ENCODE data around the gene CLCN6. TPM values are rescaled to one million over a fixed set of nuclear protein-coding genes. Genes with fewer than 3 reads are reported as not detected.

CLCN6 gene, protein sequence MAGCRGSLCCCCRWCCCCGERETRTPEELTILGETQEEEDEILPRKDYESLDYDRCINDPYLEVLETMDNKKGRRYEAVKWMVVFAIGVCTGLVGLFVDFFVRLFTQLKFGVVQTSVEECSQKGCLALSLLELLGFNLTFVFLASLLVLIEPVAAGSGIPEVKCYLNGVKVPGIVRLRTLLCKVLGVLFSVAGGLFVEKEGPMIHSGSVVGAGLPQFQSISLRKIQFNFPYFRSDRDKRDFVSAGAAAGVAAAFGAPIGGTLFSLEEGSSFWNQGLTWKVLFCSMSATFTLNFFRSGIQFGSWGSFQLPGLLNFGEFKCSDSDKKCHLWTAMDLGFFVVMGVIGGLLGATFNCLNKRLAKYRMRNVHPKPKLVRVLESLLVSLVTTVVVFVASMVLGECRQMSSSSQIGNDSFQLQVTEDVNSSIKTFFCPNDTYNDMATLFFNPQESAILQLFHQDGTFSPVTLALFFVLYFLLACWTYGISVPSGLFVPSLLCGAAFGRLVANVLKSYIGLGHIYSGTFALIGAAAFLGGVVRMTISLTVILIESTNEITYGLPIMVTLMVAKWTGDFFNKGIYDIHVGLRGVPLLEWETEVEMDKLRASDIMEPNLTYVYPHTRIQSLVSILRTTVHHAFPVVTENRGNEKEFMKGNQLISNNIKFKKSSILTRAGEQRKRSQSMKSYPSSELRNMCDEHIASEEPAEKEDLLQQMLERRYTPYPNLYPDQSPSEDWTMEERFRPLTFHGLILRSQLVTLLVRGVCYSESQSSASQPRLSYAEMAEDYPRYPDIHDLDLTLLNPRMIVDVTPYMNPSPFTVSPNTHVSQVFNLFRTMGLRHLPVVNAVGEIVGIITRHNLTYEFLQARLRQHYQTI
- total RNA-seq: 2.4 and 6.9 TPM in 2 replicates

DNA sequence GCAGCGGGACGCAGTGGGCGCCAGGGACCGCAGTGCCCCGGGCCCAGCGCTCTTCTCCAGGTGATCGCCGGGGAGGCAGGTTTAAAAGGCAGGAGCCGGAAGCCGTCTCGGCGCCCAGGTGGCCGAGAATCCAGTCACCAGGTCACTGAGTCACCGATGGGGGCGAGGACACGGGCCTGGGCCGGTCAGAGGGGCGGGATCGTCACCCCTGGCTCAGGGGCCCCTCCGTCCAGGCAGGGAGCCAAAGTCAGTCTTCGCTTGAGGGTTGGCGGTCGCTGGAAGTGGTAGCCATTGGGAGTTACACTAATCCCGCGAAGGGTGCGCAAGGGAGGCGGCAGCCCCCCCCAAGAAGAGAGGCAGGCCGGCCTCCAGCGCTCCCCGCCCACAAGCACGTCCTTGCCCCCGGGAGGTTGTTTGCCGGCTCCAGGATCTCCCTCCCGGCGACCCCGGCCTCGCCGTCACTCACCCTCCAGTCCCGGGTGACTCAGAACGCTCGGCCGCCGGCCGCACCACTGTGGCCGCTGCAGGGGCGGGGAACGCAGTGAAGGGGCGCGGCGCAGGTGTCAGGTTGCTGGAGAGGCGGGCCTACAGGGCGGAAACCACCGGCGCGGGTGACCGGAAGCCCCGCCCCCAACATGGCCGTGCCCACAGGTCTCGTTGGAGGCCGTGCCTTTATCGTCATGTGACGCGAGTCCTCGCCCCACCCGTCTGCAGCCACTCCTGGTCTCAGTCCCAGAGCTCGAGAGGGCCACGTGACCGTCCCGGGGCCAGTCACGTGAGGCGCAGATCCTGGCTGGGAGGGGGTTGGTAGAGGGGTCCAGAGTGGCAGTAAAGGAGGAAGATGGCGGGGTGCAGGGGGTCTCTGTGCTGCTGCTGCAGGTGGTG lies at the start of gene CLCN6, which contains the start of gene MTHFR:
CLCN6 (plus strand) TSS at position 770 of the 885 bp plus-strand sequence; CDS start at position 842, 72 bp downstream.
MTHFR (minus strand) TSS at position 543 of the 885 bp plus-strand sequence. CDS start 2,848 bp downstream, outside the sequence.
- peak; percentile 95 for DNase-seq (ENCODE audit: low read depth)

DNA sequence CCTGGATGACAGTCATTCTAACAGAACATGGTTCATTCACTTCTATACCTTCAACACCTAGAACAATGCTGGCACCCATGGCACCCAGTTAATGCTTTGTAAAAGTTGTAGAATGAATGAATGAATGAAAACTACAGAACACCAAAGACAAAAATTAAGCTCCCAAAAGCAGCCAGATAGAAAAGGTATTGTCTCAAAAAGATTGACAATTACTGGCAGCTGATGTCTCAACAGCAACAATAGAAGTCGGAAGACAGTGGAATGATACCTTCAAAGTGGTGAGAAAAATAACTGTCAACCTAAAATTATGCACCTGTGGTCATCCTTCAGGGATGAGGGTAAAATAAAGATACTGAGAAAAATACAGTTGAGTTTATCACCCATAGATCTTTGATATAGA lies 48.9 kb upstream of the CLCN6 start:
- DNase-seq (ENCODE audit: low read depth): no peak

DNA sequence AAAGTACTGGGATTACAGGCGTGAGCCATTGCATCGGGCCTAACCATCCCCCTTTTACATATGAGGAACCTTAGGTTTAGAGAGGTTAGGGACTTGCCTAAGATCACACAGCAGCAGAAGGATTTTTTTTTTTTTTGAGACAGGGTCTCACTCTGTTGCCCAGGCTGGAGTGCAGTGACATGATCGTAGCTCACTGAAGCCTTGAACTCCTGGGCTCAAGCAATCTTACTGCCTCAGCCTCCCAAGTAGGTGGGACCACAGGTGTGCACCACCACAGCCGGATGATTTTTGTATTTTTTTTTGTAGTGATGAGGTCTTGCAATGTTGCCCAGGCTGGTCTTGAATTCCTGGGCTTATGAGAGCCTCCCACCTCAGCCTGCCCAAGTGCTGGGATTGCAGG lies 46.2 kb upstream of the CLCN6 start:
- DNase-seq (ENCODE audit: low read depth): no peak

DNA sequence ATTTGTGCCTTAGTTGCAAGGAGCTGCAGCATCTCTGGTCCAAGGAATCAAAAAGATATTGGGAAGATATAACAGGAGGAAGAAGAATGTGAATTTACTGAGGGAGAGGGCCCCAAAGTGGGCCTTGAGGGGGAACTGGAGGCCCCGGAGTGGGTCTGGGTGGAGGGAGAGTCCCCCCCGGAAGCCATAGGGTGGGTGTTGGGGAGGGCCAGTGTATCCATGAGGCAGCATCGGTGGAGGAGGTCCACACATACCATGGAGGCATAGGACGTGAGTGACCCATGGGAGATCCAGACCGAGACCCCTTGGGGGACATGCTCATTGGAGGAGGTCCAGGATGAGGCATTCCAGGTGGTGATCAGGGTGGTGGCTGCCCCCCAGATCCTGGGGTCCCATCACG lies 44.7 kb upstream of the CLCN6 start:
- no peak for DNase-seq (ENCODE audit: low read depth)

DNA sequence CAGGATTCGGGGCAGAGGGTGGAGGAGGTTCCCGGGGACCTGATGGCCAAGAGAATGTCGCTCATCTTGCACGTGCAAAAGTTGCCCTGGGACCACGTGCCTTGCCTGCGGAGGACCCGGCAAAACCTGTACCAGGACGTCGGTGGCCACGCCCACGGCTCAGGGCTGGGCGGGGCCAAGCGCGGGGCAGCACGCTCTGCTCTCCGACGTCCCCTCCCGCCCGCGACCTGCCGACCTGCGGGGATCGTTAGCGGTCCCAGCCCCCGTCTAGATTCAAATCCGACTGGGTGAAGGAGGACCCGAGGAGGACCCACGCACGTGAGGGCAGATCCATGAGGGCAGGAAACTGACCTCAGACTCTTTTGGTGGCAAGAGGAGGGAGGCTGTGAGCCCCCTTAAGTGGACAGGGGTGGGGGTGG lies 44.0 kb upstream of the CLCN6 start, which contains the start of gene C1orf167:
C1orf167 (plus strand) TSS at position 206 of the 419 bp plus-strand sequence. CDS start 2,208 bp downstream, outside the sequence.
- DNase-seq (ENCODE audit: low read depth): no peak

DNA sequence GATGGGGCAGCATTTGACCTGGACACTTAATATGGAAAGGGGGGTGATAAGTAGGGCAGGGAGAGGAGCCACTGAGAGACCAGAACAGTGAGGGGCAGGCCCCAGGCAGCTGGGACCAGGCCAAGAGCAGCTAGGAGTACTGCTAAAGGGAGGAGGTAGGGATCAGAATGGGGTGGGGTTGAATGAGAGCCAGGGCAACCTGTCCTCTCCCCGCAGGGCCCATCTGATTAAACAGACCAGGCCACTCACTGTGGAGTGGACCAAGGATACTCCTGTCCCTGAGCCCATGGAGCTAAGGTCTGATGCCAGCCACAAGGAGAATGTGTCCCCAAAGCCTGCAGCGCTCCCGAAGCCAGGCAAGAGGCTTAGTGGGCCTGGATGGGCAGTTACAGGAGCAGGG lies 41.9 kb upstream of the CLCN6 start:
- no peak for DNase-seq (ENCODE audit: low read depth)

DNA sequence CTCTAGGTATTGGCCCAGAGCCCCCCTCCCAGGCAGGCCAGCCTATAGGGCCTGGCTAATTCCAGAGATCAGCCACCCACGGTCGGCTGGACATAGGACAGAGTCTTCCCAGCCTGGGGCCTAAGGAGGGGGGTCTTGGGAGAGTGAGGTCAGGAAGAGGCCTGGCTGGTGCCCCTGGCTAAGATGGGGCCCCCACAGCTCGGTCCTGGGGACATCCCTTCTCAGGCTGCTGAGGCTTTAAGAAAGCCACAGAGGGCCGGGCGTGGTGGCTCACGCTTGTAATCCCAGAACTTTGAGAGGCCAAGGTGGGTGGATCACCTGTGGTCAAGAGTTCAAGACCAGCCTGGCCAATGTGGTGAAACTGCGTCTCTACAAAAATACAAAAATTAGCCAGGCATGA lies 41.5 kb upstream of the CLCN6 start:
- DNase-seq (ENCODE audit: low read depth): no peak

DNA sequence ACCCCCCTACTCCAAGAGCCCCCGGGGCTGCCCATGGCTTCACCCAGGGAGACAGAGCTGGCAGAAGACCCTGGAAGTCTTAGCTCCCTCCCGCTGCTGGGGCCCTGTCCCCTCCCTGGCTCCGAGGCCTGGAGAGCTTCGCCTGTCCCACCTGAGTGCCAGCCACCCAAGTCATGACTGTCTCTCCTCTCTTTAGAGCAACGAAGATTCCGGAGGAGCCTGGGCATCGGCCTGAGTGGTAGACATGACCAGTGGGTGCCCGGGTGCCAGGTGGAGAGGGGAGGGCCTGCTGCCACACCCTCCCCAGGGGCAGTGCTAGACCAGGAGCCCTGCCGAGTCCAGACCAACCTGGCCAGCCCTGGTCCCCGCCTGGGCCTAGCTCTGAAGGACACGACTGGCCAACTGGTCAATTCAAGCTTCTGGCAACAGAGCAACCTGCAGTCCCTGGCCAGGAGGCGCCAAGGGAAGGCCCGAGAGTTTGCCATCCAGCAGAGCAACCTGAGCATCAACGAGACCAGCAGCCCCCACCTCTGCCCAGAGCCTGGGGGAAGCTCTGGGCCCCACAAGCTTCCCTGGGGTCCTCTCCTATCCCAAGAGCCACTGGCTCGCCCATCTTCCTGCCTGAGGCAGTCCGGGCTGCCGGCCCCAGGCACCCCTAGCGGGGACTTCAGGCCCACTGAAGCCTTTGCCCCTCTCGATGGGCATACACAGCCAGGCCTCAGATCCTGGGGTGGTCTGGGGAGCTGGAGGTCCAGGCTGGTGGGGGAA lies 40.1 kb upstream of the CLCN6 start:
- DNase-seq (ENCODE audit: low read depth): no peak

DNA sequence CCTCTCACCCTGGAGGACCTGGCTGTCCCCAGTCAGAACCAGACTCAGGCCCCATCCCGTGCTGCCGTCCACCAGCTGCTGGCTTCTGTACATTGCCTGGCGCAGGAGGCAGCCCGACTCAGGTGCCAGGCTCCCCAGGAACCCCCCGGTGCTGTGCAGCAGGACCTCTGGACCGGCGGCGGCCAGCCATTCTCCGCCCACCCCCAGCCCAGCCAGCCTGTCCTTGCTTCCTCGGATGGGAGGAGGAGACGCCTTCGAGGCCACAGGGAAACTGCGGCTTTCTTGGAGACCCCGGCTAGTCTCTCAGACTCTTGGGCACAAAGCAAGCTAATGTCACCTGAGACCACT lies 39.6 kb upstream of the CLCN6 start:
- DNase-seq (ENCODE audit: low read depth): no peak

DNA sequence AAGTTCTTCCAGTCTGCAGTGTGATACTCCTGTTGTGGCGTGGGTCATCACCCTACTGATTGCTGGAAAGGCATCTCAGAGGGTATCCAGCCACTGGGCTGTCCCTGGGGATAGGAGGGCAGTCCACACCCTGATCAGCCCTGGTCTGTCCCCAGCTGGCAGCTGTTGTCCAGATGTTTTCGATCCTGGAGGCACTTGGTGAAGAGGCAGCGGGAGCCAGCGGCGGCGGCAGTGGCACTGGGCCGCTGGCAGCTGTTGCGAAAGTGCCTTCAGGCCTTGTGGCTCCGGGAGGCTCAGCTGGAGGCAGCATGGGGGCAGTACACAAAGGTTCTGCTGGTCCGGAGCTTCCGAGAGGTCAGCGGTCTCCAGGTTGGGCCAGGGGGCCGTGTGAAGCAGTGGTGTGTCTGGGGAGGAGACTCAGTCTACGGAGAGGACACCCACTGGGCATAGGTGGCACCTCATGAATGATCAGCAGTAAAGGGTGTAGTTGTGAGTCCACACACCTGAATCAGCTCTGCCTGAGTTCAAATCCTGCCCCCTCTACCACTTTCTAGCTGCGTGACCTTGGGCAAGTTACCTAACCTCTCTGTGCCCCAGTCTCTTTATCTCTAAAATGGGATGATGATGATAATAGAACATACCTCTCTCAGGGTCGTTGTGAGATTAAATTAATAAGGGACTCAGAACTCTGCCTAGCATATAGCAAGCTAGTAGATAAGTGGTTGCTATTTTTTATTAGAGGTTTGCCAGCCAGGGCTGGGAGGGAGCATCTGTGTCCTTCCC lies 37.9 kb upstream of the CLCN6 start:
- no peak for DNase-seq (ENCODE audit: low read depth)

DNA sequence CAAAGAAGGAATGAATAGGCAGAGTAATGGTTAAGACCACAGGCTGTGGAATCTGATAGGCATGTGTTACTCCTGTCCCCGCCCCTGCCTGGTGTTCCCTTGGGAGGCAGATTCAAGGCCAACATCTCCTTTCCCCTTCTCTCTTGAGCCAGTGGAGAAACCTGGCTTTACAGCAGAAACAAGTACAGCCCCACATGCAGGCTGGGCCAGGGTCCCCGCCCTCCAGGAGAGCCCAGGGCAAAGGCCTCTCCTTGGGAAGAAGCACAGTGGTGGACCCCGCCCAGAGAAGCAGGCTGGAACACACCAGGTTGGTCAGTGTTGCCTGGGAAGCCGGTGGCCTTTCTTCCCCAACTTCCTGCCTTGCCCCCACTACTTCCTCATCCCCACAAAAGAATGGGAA lies 37.2 kb upstream of the CLCN6 start:
- no peak for DNase-seq (ENCODE audit: low read depth)

DNA sequence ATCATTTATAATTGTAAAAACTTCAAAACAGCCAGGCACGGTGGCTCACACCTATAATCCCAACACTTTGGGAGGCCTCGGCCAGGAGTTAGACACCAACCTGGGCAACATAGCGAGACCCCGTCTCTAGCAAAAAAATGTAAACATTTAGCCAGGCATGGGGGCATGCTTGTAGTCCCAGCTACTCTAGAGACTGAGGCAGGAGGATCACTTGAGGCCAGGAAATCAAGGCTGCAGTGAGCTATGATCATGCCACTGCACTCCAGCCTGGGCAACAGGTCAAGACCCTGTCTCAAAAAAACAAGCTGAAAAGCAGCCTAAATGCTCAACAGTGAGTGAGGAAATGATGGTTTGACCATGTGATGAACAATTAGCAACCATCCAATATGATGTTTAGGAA lies 36.7 kb upstream of the CLCN6 start:
- no peak for DNase-seq (ENCODE audit: low read depth)

DNA sequence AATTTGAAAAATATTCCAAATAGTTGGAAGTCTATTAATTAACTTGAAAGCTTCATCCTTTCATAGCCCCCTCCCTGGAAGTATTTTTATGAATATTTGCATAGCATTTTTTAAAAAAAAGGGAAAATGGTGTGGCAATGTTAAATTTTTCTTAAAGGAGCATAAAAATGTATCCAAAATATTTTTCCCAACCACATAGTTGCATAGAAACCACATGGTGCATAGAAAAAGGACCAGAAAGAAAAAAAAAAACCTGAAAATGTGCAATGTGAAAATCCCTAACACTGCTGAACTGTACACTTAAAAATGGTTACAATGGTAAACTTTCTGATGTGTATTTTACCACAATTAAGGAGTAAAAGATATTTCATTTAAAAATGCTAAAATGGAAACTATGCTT lies 36.0 kb upstream of the CLCN6 start:
- DNase-seq (ENCODE audit: low read depth): no peak

DNA sequence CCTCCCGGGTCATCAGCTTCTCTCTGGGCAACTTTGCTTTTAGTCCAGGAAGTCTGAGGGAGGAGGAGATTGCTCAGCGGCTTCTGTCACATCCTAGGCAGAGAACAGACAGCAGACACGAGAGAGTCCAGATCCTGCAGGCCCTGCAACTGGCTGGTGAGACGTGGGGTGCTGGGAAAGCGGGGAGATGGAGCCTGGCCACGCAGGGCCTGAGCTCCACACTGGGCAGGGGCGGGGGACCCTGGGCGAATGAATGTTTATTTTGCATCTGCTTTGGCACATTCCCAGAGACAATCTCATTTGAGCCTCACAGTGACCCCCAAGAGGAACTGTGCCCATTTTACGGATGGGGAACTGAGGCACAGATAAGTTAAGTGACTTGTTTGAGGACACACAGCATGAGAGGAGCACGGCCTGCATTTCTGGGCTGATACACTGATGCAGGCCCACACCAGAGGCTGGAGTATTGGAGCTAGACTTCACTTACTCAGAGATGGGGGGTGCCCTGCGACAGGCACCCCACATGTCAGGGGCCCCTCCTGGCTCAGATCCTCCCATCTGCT lies 34.4 kb upstream of the CLCN6 start:
- DNase-seq (ENCODE audit: low read depth): no peak

DNA sequence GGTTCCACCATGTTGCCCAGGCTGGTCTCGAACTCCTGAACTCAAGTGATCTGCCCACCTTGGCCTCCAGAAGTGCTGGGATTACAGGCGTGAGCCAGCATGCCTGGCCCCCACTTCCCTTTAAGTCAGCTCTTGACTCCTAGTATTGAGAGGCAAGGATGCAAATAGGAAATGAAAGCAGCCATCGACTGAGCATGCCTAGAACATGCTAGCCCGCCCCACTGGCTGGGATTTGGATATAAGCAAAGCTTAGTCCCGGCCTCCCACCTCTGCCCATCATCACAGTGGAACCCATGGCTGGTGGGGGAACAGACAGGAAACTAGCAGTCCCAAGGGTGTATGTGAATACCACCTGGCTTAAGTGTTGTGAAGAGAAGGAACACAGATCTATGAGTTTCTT lies 33.5 kb upstream of the CLCN6 start:
- no peak for DNase-seq (ENCODE audit: low read depth)

DNA sequence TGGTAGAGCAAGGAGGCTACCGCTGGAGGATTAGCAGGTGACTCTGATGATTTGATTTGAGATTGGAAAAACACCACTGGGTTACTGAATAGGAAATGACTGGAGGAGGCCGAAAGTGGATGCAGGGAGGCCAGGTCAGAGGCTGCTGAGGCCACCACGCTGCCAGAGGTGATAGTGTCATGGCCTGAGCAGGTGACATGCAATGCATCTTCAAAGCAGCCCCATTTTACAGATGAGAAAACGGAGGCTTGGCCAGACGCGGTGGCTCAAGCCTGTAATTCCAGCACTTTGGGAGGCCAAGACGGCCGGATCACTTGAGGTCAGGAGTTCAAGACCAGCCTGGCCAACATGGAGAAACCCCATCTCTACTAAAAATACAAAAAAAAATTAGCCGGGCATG lies 31.2 kb upstream of the CLCN6 start:
- DNase-seq (ENCODE audit: low read depth): no peak

DNA sequence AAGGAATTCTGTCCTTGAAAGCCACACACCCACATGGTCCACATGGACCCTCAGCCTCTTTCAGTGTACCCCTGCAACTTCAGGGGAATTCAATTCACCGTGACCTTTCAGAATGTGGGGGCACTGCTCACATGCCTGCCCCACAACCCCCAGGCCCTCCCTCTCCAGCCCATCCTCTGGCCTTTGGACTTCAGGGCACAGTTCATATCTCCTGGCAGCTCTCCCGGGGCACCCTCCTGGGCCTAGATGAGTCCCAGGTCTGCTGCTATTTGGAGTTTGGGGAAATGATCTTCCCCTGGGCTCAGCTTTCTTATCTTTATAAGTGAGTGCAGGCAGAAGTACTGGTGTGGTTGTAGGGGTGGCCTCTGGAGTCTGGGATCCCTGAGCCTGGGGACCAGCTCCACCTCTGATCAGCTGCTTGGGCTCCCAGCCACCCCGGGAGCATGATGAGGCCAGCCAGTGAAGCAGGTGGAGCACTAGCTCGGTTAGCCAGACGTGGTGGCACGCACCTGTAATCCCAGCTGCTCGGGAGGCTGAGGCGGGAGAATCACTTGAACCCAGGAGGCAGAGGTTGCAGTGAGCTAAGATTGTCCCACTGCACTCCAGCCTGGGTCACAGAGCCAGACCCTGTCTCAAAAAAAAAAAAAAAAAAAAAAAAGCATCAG lies 28.2 kb upstream of the CLCN6 start:
- DNase-seq (ENCODE audit: low read depth): no peak

DNA sequence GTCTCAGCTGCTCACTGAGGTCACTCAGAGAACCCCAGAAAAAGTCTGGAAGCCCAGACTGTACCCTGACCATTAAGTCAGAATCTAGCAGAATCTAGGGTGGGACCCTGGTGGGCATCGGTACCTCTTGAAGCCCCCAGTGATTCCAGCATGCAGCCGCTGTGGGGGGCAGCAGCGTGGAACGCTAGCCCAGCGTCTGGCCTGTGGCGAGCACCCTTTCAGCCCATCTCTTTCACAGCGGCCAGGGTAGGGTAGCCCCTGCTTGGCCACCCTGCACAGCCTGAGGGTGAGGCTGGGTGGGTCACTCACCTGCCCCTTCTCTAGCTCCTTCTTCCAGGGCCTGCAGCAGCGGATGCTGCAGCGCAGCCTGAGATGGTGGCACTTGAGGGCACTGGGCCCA lies 27.7 kb upstream of the CLCN6 start:
- no peak for DNase-seq (ENCODE audit: low read depth)

Data from renal cortical epithelial cell (primary cell).